Measurements from ENCODE around the gene TLX2. TPM values are rescaled to one million over a fixed set of nuclear protein-coding genes. Genes with fewer than 3 reads are reported as not detected.

The TLX2 gene
- polyA plus RNA-seq, 3 donors: not detected

GRCh38 chr2:74497777-74498499 is 16.3 kb upstream of the TLX2 start:
- Histone ChIP-seq H4K20me1 (ENCODE audit: insufficient read depth, low read length) (no peaks in the 10 kb centered on the region), H2AFZ (ENCODE audit: insufficient read depth, low read depth, low read length, poor library complexity, severe bottlenecking) (peak overlapping the region; percentile 90), H3K27ac (ENCODE audit: low read depth in 1 of 2, low read length in 2 of 2) (no peak overlapping the region), H3K4me1 (ENCODE audit: control insufficient read depth in 1 of 2, insufficient read depth in 2 of 2, low read length in 2 of 2) (peaks cover 36 to 38% of the 10 kb centered on the region in 2 donors), H3K4me2 (replicated peaks; ENCODE audit: extremely low read depth, low read length, poor library complexity, severe bottlenecking) (peak overlapping the region; percentile 87), H3K79me2 (ENCODE audit: insufficient read depth, low read length) (no peaks in the 10 kb centered on the region), H3K4me3 (replicated peaks in 1 of 3; ENCODE audit: low read depth in 2 of 3, low read length in 3 of 3) (peak overlapping the region; percentile 29 to 79 (median 35)), H3K36me3 (replicated peaks in 1 of 2; ENCODE audit: control insufficient read depth in 1 of 2, insufficient read depth in 2 of 2, low read length in 2 of 2) (peaks cover 13 to 18% of the 10 kb centered on the region in 2 donors), H3K9ac (ENCODE audit: insufficient read depth, low read length, poor library complexity, severe bottlenecking) (peak overlapping the region; percentile 56), H3K9me3 (replicated peaks in 1 of 2; ENCODE audit: control insufficient read depth in 1 of 2, insufficient read depth in 1 of 2, low read length in 2 of 2) (peaks cover 0 to 20% of the 10 kb centered on the region in 2 donors), H3K27me3 (ENCODE audit: control insufficient read depth in 2 of 2, insufficient read depth in 2 of 2, low read length in 2 of 2) (peaks cover 51 to 66% of the 10 kb centered on the region in 2 donors)
- DNase-seq: no peak
- no peak for TF ChIP-seq CTCF (IDR thresholded peaks at IDR 0.05)
- Mint-ChIP-seq H3K4me1 (peaks cover 38% of the 10 kb centered on the region), H3K4me3 (peak overlapping the region; percentile 76 to 97), H3K27ac (peak overlapping the region in 1 of 7 donors; percentile 24), H3K36me3 (peaks cover 45 to 52% of the 10 kb centered on the region in 2 donors), H3K27me3 (ENCODE audit: low read depth in 3 of 3) (peaks cover 62 to 74% (median 65%) of the 10 kb centered on the region in 3 donors), H3K9me3 (peaks cover 0 to 27% (median 4%) of the 10 kb centered on the region in 7 donors)
- 4% methylated on average over 60 of the region's 61 CpGs for WGBS (ENCODE audit: insufficient coverage)
- intact Hi-C loops (cut with micrococcal nuclease): no loop called here

GRCh38 chr2:74498500-74499266 is 15.6 kb upstream of the TLX2 start:
- Histone ChIP-seq H2AFZ (ENCODE audit: insufficient read depth, low read depth, low read length, poor library complexity, severe bottlenecking) (peak overlapping the region; percentile 90), H4K20me1 (ENCODE audit: insufficient read depth, low read length) (no peaks in the 10 kb centered on the region), H3K27ac (ENCODE audit: low read depth in 1 of 2, low read length in 2 of 2) (no peak overlapping the region), H3K9ac (ENCODE audit: insufficient read depth, low read length, poor library complexity, severe bottlenecking) (peak overlapping the region; percentile 56), H3K27me3 (ENCODE audit: control insufficient read depth in 2 of 2, insufficient read depth in 2 of 2, low read length in 2 of 2) (peaks cover 51 to 66% of the 10 kb centered on the region in 2 donors), H3K4me2 (replicated peaks; ENCODE audit: extremely low read depth, low read length, poor library complexity, severe bottlenecking) (peak overlapping the region; percentile 87), H3K9me3 (replicated peaks in 1 of 2; ENCODE audit: control insufficient read depth in 1 of 2, insufficient read depth in 1 of 2, low read length in 2 of 2) (peaks cover 0 to 20% of the 10 kb centered on the region in 2 donors), H3K4me1 (ENCODE audit: control insufficient read depth in 1 of 2, insufficient read depth in 2 of 2, low read length in 2 of 2) (peaks cover 41 to 46% of the 10 kb centered on the region in 2 donors), H3K4me3 (replicated peaks in 1 of 3; ENCODE audit: low read depth in 2 of 3, low read length in 3 of 3) (peak overlapping the region; percentile 29 to 79 (median 35)), H3K79me2 (ENCODE audit: insufficient read depth, low read length) (peaks cover 3% of the 10 kb centered on the region), H3K36me3 (replicated peaks in 1 of 2; ENCODE audit: control insufficient read depth in 1 of 2, insufficient read depth in 2 of 2, low read length in 2 of 2) (peaks cover 5 to 10% of the 10 kb centered on the region in 2 donors)
- intact Hi-C loops (cut with micrococcal nuclease): no loop called here
- peaks cover 43% of the 10 kb centered on the region for H3K4me1 Mint-ChIP-seq
- H3K36me3 Mint-ChIP-seq: peaks cover 37 to 45% of the 10 kb centered on the region in 2 donors
- peak in 2 of 3 donors; percentile 39 to 48 for DNase-seq
- peak overlapping the region in 1 of 7 donors; percentile 3 for H3K27ac Mint-ChIP-seq
- peak overlapping the region; percentile 76 to 97 for H3K4me3 Mint-ChIP-seq
- whole genome bisulfite sequencing (ENCODE audit: insufficient coverage): 2% methylated on average over 40 of the region's 41 CpGs
- TF ChIP-seq CTCF (IDR thresholded peaks at IDR 0.05): no peak
- peaks cover 62 to 77% (median 64%) of the 10 kb centered on the region in 3 donors for H3K27me3 Mint-ChIP-seq (ENCODE audit: low read depth in 3 of 3)
- H3K9me3 Mint-ChIP-seq: peaks cover 0 to 27% (median 4%) of the 10 kb centered on the region in 7 donors

Measured in CD14-positive monocyte (primary cell).